Sigmoid colon (tissue), 7 donors: Measurements from ENCODE around the gene HOXA5. TPM values are rescaled to one million over a fixed set of nuclear protein-coding genes. Genes with fewer than 3 reads are reported as not detected.

Experiments
- DNase-seq: peaks from one replicate; pipeline ENCODE4 v3.0.0-alpha.2; 2019
- H3K27ac ChIP-seq, 4 donors: fragments of 200-600 bp; sonication (generic); one replicate each; pipeline ENCODE4 v1.5.1; 2016 to 2019; ENCODE audit warnings: mild to moderate bottlenecking in 1 of 4
- H3K27me3 ChIP-seq, 3 donors: fragments of 200-600 bp; sonication (generic); one replicate each; pipeline ENCODE4 v1.5.1; 2019; ENCODE audit warnings: mild to moderate bottlenecking in 1 of 3
- H3K36me3 ChIP-seq, 4 donors: fragments of 200-600 bp; sonication (generic); one replicate each; pipeline ENCODE4 v1.5.1; 2016 to 2019
- H3K4me1 ChIP-seq, 4 donors: fragments of 200-600 bp; sonication (generic); one replicate each; pipeline ENCODE4 v1.5.1; 2017 to 2019
- H3K4me3 ChIP-seq, 4 donors: fragments of 200-600 bp; sonication (generic); one replicate each; pipeline ENCODE4 v1.5.1; 2017 to 2019; ENCODE audit warnings: mild to moderate bottlenecking in 2 of 4, moderate library complexity in 1 of 4
- H3K9me3 ChIP-seq, 4 donors: fragments of 200-600 bp in 3 of 4; sonication (generic) in 3 of 4; one replicate each; pipeline versions ENCODE4 v1.5.1 to v1.6.1; 2013 to 2019
- EP300 ChIP-seq, 4 donors: sonication (generic); formaldehyde crosslinking; IDR thresholded peaks; one replicate each; pipeline ENCODE4 v1.6.1; 2017; ENCODE audit warnings: antibody characterized with exemption in 4 of 4
- POLR2A ChIP-seq, 2 donors: fragments of 450-650 bp; IDR thresholded peaks; one replicate each; pipeline ENCODE4 v1.6.1; 2016; ENCODE audit warnings: antibody characterized with exemption in 2 of 2, mild to moderate bottlenecking in 2 of 2, moderate library complexity in 2 of 2
- POLR2AphosphoS5 ChIP-seq, 4 donors: sonication (generic); formaldehyde crosslinking; IDR thresholded peaks; one replicate each; pipeline ENCODE4 v1.6.1; 2017; ENCODE audit warnings: antibody characterized with exemption in 4 of 4
- WGBS, 2 donors: extraction: QIAGEN DNeasy Blood & Tissue Kit; methylation state at CpG; one replicate each; pipeline ENCODE4 v1.1.7; 2013; 5-methylcytosine and 5-hydroxymethylcytosine counted together
- intact Hi-C: fragments of 100-400 bp; cut with DNase I; formaldehyde crosslinking; loops from one replicate; pipeline ENCODE4 v1.15.1; 2023
- polyA plus RNA-seq, 3 donors: library from polyadenylated mRNA; stranded (reverse); fragments of 200-250 nt; gene quantifications; one replicate each; pipeline ENCODE4 v1.2.3, GENCODE V29; 2013
- total RNA-seq, 4 donors: library from RNA; depleted of rRNA; stranded (reverse); fragments of >200 nt; gene quantifications; one replicate each; pipeline ENCODE4 v1.1.0, GENCODE V29; 2016
- TF ChIP-seq, protein P1 (sequence below), 4 experiments: fragments of 450-650 bp in 3 of 4; fragments of 200-600 bp in 1 of 4; IDR thresholded peaks; one replicate each; pipeline ENCODE4 v1.5.1; 2016 to 2019; ENCODE audit warnings: antibody characterized with exemption in 4 of 4, mild to moderate bottlenecking in 3 of 4, moderate library complexity in 2 of 4
- donor health status: healthy with polysubstance abuse.
- donor health status: Bipolar disorder and iron deficiency.
- donor health status: healthy.

Gene HOXA5
- total and polyA plus RNA-seq, 7 donors: 3.2 to 14.3 (median 10.2) TPM

DNA sequence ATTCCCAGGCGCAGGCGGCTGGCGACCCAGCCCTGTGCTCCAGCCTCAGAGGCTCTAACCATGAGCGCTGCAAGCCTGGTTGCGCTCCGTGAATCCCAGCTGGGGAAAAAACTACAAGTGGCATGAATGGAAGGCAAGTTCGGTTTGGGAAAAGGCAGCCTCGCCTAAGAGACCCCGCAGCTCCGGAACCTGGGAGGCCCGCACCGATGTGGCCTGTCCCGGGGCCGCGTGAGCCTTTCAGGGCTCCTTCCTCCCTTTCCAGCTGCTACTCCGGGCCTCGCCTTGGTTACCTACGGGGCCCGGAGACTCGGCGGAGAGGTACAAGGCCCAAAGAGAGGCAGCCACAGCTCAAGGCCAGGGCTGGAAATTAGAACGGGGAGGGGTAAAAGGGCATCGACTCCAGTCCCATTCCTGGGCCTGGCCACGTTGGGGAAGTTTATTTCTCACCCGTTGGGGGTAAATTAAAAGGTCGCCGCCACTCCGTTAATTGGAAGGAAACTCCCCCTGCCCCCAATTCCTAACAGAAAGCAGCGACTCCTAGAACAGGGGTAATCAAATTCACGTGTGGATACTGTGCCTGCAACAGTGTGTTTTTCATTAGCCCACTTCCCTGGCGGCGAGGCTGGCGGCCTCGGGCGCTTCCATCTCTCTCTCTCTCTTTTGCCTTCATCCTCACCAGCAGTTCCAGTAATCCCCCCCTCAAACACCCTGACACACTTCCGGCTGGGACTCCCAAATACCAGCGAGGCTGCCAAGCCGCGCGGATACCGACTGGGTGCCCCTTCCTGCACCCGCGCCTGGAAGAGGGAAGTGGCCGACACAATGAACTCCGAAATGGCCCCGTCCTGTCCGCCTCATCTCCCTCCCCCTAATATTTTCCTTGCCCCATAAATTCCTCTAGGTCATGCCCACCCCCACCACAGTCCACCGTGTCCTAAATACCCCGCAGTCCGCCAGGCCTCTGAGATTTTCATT lies 23.3 kb upstream of the HOXA5 start:
- Histone ChIP-seq H3K4me1 (peaks cover 0 to 36% (median 30%) of the 10 kb centered on the region in 4 donors), H3K4me3 (peak overlapping the region; percentile 80 to 85 (median 82)), H3K27ac (peak overlapping the region in 3 of 4 donors; percentile 97 to 98 (median 98)), H3K36me3 (no peaks in the 10 kb centered on the region), H3K9me3 (no peaks in the 10 kb centered on the region), H3K27me3 (no peaks in the 10 kb centered on the region)
- intact Hi-C loops: loop anchor here (5.0 kb wide), 2 partner anchors 65 to 1310 kb away; partner anchors contain the start of gene HOXA2
- DNase-seq: peak; percentile 77
- 2 to 7% methylated on average over 50 of the region's 50 CpGs for WGBS, 2 donors
- TF ChIP-seq POLR2A (IDR thresholded peaks at IDR 0.05): no peak
- peak in 2 of 4 donors; percentile 8 to 42 for TF ChIP-seq POLR2AphosphoS5 (IDR thresholded peaks at IDR 0.05)

DNA sequence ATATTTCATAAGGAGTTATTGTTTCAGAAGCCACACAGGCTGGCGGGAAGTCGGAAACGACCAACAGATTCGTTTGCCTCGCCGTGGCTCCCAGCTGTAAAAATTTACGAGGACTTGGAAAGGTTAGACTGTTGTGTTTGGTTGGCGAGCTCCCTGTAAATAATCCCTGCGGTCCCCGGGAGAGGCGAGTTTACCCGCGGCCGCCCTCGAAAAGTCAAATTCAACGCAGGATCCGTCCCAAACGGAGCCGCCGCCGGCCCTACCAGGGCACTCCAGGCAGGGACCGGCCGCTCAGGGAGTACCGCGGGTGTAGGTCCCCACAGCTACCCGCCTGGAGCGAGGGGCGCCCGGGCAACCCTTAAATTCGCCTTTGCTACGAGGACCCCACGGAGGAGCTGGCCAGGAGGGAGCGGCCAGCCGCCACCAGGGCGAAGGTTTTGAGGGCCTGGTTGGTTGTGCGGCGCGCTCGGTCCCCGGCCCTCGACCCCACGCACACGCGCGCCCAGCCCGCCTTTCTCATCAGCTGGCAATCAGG lies 22.6 kb upstream of the HOXA5 start:
- intact Hi-C loops: loop anchor here (2.0 to 5.0 kb wide), 3 partner anchors 15 to 1309 kb away; partner anchors contain the start of gene HOXA2
- no peak for TF ChIP-seq EP300 (IDR thresholded peaks at IDR 0.05)
- peak in 2 of 4 donors; percentile 59 to 64 for TF ChIP-seq POLR2AphosphoS5 (IDR thresholded peaks at IDR 0.05)
- TF ChIP-seq POLR2A (IDR thresholded peaks at IDR 0.05): peak in 1 of 2 donors; percentile 66
- peak; percentile 83 for DNase-seq
- WGBS, 2 donors: 2 to 3% methylated on average over 46 of the region's 46 CpGs
- Histone ChIP-seq H3K27me3 (no peaks in the 10 kb centered on the region), H3K4me3 (peak overlapping the region; percentile 80 to 85 (median 82)), H3K4me1 (peaks cover 0 to 44% (median 38%) of the 10 kb centered on the region in 4 donors), H3K9me3 (no peaks in the 10 kb centered on the region), H3K36me3 (no peaks in the 10 kb centered on the region), H3K27ac (peak overlapping the region in 3 of 4 donors; percentile 97 to 98 (median 98))

DNA sequence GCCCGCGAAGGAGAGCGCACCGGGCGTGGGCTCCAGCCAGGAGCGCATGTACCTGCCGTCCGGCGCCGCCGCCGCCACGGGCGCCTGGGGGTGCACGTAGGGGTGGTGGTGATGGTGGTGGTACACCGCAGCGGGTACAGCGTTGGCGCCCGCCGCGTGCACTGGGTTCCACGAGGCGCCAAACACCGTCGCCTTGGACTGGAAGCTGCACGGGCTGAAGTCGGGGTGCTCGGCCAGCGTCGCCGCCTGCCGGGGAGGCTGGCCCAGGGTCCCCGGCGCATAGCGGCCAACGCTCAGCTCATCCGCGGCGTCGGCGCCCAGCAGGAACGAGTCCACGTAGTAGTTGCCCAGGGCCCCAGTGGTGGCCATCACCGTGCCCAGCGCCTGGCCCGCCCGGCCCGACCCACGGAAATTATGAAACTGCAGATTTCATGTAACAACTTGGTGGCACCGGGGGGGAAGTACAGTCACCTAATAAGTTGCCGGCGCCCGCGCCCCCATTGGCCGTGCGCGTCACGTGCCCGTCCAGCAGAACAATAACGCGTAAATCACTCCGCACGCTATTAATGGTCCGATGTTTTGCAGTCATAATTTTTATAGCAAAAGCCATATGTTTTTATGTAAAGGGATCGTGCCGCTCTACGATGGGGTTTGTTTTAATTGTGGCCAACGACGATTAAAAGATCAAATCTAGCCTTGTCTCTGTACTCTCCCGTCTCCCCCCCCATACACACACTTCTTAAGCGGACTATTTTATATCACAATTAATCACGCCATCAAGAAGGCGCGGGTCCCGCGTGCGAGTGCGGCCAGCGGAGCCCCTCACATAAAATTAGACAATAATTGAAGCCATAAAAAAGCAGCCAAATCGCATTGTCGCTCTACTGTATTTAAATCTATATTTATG lies 21.9 kb upstream of the HOXA5 start, which contains the start of gene HOXA9:
HOXA9 (minus strand) TSS at position 449 of the 907 bp plus-strand sequence; CDS start at position 369, 80 bp downstream.
- peaks cover 0 to 50% (median 42%) of the 10 kb centered on the region in 4 donors for H3K4me1 ChIP-seq
- H3K27ac ChIP-seq: peak within 1 kb of the TSS in 3 of 4 donors; percentile 97 to 98 (median 98)

DNA sequence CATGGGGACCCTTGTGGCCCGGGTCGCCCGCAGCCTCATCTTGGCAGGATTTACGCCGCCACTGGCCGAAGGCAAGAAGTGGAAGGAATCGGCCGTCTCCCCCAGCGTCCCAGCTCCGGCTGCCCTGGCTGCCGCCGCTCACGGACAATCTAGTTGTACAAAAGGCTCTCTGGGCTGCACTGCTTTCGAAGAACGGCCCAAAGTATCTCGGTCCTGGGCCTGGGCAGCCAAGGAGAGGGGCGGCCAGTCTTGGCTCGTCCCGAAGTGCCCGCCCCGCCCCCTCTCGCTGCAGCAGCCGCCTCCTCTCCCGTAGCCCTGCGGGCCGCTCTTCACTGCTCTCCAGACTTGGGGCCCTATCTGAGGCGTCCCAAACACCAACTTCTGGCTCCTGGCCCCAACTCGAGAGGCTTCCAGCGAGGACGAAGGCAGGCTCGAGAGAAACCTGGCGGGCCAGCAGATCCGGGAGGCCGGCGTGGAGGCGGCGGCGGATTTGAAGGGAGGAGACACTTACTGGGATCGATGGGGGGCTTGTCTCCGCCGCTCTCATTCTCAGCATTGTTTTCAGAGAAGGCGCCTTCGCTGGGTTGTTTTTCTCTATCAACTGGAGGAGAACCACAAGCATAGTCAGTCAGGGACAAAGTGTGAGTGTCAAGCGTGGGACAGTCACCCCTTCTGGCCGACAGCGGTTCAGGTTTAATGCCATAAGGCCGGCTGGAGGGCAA lies 21.0 kb upstream of the HOXA5 start:
- intact Hi-C loops: loop anchor here (2.0 to 5.0 kb wide), 3 partner anchors 14 to 1307 kb away; partner anchors contain the start of gene HOXA2
- WGBS, 2 donors: 1 to 3% methylated on average over 47 of the region's 47 CpGs
- Histone ChIP-seq H3K36me3 (no peaks in the 10 kb centered on the region), H3K9me3 (no peaks in the 10 kb centered on the region), H3K4me1 (peaks cover 0 to 52% (median 44%) of the 10 kb centered on the region in 4 donors), H3K27ac (peak overlapping the region in 3 of 4 donors; percentile 97 to 98 (median 98)), H3K27me3 (no peaks in the 10 kb centered on the region), H3K4me3 (peak overlapping the region; percentile 80 to 85 (median 82))
- DNase-seq: peak; percentile 87
- no peak for TF ChIP-seq EP300 (IDR thresholded peaks at IDR 0.05)
- TF ChIP-seq POLR2AphosphoS5 (IDR thresholded peaks at IDR 0.05): peak in 2 of 4 donors; percentile 40 to 61
- TF ChIP-seq, protein P1, sequence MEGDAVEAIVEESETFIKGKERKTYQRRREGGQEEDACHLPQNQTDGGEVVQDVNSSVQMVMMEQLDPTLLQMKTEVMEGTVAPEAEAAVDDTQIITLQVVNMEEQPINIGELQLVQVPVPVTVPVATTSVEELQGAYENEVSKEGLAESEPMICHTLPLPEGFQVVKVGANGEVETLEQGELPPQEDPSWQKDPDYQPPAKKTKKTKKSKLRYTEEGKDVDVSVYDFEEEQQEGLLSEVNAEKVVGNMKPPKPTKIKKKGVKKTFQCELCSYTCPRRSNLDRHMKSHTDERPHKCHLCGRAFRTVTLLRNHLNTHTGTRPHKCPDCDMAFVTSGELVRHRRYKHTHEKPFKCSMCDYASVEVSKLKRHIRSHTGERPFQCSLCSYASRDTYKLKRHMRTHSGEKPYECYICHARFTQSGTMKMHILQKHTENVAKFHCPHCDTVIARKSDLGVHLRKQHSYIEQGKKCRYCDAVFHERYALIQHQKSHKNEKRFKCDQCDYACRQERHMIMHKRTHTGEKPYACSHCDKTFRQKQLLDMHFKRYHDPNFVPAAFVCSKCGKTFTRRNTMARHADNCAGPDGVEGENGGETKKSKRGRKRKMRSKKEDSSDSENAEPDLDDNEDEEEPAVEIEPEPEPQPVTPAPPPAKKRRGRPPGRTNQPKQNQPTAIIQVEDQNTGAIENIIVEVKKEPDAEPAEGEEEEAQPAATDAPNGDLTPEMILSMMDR (IDR thresholded peaks at IDR 0.05): peak in 1 of 4 experiments; percentile 43
- no peak for TF ChIP-seq POLR2A (IDR thresholded peaks at IDR 0.05)

More for the DNA sequence above, 21.9 kb upstream of the HOXA5 start, which contains the start of gene HOXA9:
- H3K36me3 ChIP-seq: no peaks in the 10 kb centered on the region
- peak; percentile 97 for DNase-seq
- 1 to 2% methylated on average over 82 of the region's 82 CpGs for WGBS, 2 donors
- intact Hi-C loops: loop anchor here (2.0 to 5.0 kb wide), 3 partner anchors 15 to 1308 kb away; partner anchors contain the start of gene HOXA2
- no peaks in the 10 kb centered on the region for H3K27me3 ChIP-seq
- peak within 1 kb of the TSS; percentile 80 to 85 (median 82) for H3K4me3 ChIP-seq
- TF ChIP-seq, protein P1 (IDR thresholded peaks at IDR 0.05): peak in 2 of 4 experiments; percentile 22 to 24
- TF ChIP-seq EP300 (IDR thresholded peaks at IDR 0.05): no peak
- peak; percentile 74 to 92 (median 86) for TF ChIP-seq POLR2AphosphoS5 (IDR thresholded peaks at IDR 0.05)
- peak; percentile 50 to 59 for TF ChIP-seq POLR2A (IDR thresholded peaks at IDR 0.05)
- no peaks in the 10 kb centered on the region for H3K9me3 ChIP-seq
